HG02798 (cell line): ENCODE measurements around the gene FOXO6.
"Not testable (repeated sequence)": the region's sequence is repeated elsewhere in the genome, so short reads cannot be mapped to it uniquely, and the experiment has no call there.

ENCODE experiments used
- ATAC-seq: cut with Tn5 transposase; IDR thresholded peaks from one replicate; pipeline ENCODE4 v1.9.1; 2021; ENCODE audit warnings: mild to moderate bottlenecking; ENCODE audit not compliant: unreplicated experiment, poor library complexity

FOXO6 gene

GRCh38 chr1:41328780-41329640 is 32.2 kb upstream of the FOXO6 start:
- no peak for ATAC-seq

DNA sequence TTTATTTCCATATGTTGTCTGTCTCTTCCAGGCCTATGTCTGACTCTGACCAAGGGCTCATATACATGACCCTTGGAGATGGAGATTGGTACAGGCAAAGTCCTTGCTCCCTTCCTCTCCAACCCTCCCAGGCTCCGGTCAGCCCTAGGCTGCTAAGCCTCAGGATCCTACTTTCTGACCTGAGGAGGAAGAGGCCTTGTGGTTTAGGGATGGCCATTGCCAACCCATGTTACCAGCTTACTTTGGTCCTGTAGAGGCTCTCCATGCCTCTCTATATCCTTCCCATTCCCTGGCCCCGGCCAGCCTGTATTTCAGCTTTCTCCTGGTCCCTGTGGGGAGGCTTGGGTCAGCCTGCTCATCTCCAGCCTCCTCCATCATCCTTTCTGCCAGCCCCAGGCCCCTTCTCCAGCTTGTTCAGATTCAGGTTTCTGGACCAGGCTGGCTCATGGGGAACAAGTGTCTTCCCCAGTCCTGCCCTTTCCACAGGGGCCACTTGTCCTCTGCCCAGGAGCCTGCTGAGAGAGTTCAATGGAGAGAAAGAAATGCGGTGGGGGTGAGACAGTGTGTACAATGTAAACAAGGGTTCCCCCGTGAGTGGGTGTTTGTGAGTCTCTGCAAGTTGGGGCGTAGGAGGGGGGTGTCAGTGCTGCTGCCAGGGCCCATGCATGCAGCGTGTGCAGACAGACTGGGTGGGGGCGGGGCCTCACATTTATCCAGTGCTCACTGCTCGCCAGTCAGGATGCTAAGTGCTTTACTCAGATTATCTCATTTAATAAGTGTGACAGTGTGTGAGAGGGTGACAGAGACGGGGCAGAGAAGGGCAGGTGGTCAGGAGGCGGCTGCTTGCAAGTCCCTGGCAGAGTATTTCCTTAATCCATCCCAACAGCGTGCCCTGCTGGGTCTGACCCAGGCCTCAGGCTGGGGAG is 31.3 kb upstream of the FOXO6 start:
- no peak for ATAC-seq

GRCh38 chr1:41330588-41331545 is 30.4 kb upstream of the FOXO6 start:
- ATAC-seq, result no peak

DNA sequence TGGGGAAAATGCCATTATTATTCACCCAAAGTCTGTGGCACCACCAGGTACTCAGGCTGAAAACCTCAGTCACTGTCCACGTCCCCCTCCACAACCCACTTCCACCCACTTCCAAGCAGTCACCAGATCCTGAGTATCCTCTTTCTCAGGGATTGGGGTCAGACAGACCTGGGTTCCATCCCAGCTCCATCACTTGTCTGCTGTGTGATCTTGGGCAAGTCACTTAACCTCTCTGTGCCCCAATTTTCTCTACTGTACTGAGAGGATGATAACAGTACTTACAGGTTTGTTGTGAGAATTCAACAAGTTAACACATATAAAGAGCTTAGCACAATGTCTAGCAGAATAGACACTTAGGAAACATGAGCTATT is 29.7 kb upstream of the FOXO6 start:
- no peak for ATAC-seq

GRCh38 chr1:41332161-41332560 is 29.1 kb upstream of the FOXO6 start:
- not testable (repeated sequence) for ATAC-seq

- ATAC-seq, result no peak
These were observed 28.0 kb upstream of the FOXO6 start for GRCh38 chr1:41333146-41333784.

DNA sequence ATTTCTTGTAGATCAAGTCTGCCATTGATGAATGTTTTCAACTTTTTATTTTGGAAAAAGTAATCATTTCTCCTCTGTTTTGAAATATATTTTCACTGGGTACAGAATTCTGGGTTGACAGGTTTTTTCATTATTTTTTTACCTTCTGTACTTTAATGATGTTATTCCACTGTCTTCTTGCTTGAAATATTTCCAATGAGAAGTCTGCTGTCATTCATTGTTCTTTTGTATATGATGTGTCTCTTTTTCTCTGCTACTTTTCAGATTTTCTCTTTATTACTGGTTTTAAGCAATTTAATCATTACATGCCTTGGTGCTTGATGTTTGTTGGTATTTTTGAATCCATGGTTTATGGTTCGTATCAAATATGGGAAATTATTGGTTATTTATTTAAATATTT is 22.4 kb upstream of the FOXO6 start:
- no peak for ATAC-seq

DNA sequence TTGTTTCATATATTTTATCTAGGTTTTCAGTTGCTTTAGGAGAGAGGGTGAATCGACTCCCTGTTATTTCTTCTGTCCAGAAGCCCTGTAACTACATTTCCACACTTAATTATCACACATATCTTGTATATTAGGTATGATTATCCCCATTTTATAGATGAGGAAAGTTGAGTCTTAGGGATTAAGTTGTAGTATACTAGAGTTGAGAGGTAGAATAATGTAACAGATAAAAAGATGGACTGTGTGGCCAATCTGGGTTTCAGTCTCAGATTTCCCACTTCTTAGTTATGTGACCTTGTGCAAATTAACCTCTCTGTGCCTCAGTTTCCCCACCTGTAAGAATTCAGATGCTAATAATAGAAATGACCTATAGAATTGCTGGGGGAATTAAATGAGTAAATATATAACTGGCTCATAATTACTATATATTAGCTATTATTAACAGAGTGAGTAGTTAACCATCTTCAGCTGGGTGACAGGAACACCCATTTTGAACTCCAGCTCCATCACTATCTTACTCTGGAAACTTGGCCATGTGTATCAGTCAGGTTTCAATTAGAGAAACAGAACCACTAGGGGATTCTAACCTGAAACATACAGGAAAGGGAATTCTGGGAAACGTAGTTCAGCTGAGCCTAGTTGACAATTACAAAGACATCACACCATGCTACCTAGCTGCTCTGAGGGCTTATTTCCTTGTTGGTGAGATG is 20.4 kb upstream of the FOXO6 start:
- no peak for ATAC-seq

- ATAC-seq, result no peak
These were observed 19.9 kb upstream of the FOXO6 start for GRCh38 chr1:41341365-41341683.

GRCh38 chr1:41341772-41342562 is 19.3 kb upstream of the FOXO6 start:
- no peak for ATAC-seq

GRCh38 chr1:41342774-41343355 is 18.4 kb upstream of the FOXO6 start:
- no peak for ATAC-seq

DNA sequence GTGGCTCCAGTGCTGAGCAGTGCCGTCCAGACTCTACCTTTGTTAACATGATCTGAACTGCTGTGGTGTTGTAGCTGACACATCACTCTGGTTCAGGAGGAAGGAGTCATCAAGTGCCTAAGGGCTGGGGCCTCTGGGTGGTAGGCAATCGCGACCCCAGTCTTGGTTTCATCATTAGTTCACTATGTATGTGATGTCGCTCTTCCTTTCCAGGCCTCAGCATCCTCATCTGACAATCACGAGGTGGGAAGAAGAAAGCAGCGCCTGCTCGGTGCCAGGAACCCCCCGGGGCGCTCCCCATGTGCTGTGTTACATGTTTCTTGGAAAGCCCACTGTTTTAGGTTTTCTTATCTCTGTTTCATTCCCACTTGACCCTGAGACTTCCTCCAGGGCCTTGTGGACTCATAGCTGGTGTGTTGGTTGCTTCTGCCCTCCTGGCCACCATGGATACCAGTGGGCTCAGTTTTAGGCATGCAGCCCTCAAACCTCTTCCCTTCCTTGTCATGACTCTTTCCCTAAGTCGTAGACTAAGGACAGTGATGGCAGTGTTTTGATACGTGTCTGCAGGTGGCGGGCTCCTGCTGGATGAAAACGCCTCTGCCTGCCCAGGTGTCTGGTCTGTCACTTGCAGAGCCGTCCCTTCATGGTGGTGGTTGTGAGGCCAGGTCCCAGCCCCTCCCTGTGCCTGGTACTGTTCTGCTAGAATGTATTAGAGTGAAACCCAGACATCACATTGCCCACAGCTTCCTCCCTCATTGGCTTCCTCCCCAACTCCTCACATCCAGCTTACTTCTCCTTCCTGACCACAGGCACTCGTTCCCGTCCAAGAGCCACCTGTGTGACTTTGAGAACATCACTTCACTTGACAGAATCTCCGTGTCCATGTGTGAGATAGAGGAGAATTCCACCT is 17.2 kb upstream of the FOXO6 start:
- peak; percentile 46 for ATAC-seq

DNA sequence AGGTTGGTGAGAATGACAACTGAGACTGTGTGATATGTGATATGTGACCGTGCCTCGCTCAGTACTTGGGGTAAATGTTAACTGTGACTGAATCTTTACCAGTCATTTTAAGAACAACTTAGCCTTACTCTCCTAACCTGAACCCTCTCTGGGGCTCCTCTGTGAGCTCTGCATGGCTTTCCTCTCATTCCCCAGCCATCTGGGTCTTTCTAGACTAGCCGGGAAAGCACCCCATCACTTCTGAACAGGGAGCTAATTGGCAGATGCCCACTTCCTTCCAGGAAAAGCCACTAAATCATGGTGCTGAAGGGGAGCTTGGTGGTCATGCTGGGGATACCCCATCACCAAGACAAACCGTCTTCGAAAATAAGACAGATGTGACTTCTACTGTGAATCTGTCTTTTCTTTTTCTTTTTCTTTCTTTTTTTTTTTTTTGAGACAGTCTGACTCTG is 16.5 kb upstream of the FOXO6 start:
- ATAC-seq, result peak; percentile 58

DNA sequence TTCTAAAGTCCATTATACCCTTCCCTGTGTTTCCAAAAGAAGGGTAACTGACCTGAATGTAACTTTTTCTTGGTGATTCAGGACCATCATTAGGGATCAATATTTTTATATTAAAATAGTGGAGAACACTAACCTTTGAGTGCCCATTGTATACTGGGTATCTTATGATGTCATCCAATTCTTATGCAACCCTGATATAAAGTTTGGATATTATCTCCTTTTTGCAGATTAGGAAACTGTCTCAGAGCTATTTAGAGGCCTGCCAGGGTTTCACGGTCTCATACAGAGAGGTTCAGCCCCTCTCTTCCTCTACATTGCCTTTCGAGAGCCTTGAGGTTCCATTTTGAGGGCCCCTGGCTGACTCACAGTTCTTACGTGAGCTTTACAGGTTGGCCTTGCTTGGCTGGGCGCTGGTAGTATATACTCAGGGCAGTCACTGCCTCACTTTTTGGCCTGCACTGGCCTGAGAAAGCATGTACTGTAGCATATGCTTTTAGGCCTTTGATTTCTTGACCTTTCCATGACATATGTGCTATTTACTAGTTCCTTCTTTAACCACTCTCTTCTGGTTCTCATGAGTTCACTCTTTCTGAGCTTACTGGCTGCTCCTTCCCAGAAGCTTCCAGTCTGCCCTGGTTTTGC is 15.7 kb upstream of the FOXO6 start:
- no peak for ATAC-seq

- no peak for ATAC-seq
These were observed 14.0 kb upstream of the FOXO6 start for GRCh38 chr1:41347276-41347675.

- ATAC-seq, result no peak
These were observed 12.8 kb upstream of the FOXO6 start for GRCh38 chr1:41348394-41348793.
